ENCODE results near the gene KLK11. TPM values are rescaled to one million over a fixed set of nuclear protein-coding genes. Genes with fewer than 3 reads are reported as not detected.

The KLK11 gene
- total and polyA plus RNA-seq, 5 donors: 0.14 to 0.69 (median 0.50) TPM; not detected in 1

GRCh38 chr19:50982186-50982585 is 44.2 kb downstream of the KLK11 start:
- H3K9me3 ChIP-seq (ENCODE audit: control insufficient read depth, low read length): no peaks in the 10 kb centered on the region
- H3K4me1 ChIP-seq (ENCODE audit: control insufficient read depth, insufficient read depth, low read length): no peaks in the 10 kb centered on the region
- DNase-seq (no peak), ATAC-seq (no peak)
- H3K27me3 ChIP-seq (ENCODE audit: control insufficient read depth, insufficient read depth): peaks cover 2% of the 10 kb centered on the region
- no peak overlapping the region for H3K4me3 ChIP-seq (ENCODE audit: low read length)
- intact Hi-C loops (cut with DNase I): no loop called here
- 74% methylated on average over 4 of the region's 4 CpGs for WGBS
- no peak overlapping the region for H3K27ac ChIP-seq (ENCODE audit: low read length)

GRCh38 chr19:50981587-50982146 is 44.7 kb downstream of the KLK11 start:
- WGBS: 60% methylated on average over 11 of the region's 11 CpGs
- Histone ChIP-seq H3K27me3 (ENCODE audit: control insufficient read depth, insufficient read depth) (peaks cover 2% of the 10 kb centered on the region), H3K27ac (ENCODE audit: low read length) (no peak overlapping the region), H3K4me3 (ENCODE audit: low read length) (no peak overlapping the region), H3K4me1 (ENCODE audit: control insufficient read depth, insufficient read depth, low read length) (no peaks in the 10 kb centered on the region), H3K9me3 (ENCODE audit: control insufficient read depth, low read length) (no peaks in the 10 kb centered on the region)
- DNase-seq (no peak), ATAC-seq (no peak)
- intact Hi-C loops (cut with DNase I): no loop called here

GRCh38 chr19:50980208-50980607 is 46.2 kb downstream of the KLK11 start:
- ATAC-seq: no peak
- H3K9me3 ChIP-seq (ENCODE audit: control insufficient read depth, low read length): no peaks in the 10 kb centered on the region
- H3K27me3 ChIP-seq (ENCODE audit: control insufficient read depth, insufficient read depth): peaks cover 2% of the 10 kb centered on the region
- H3K4me1 ChIP-seq (ENCODE audit: control insufficient read depth, insufficient read depth, low read length): no peaks in the 10 kb centered on the region
- no peak for DNase-seq
- no peak overlapping the region for H3K4me3 ChIP-seq (ENCODE audit: low read length)
- intact Hi-C loops (cut with DNase I): no loop called here
- no peak overlapping the region for H3K27ac ChIP-seq (ENCODE audit: low read length)
- WGBS: 60% methylated on average over 13 of the region's 13 CpGs

GRCh38 chr19:50979758-50980157 is 46.7 kb downstream of the KLK11 start:
- DNase-seq (no peak), ATAC-seq (no peak)
- H3K9me3 ChIP-seq (ENCODE audit: control insufficient read depth, low read length): no peaks in the 10 kb centered on the region
- no peak overlapping the region for H3K4me3 ChIP-seq (ENCODE audit: low read length)
- intact Hi-C loops (cut with DNase I): no loop called here
- no peak overlapping the region for H3K27ac ChIP-seq (ENCODE audit: low read length)
- H3K27me3 ChIP-seq (ENCODE audit: control insufficient read depth, insufficient read depth): peaks cover 2% of the 10 kb centered on the region
- H3K4me1 ChIP-seq (ENCODE audit: control insufficient read depth, insufficient read depth, low read length): no peaks in the 10 kb centered on the region
- WGBS: 39% methylated on average over 8 of the region's 8 CpGs

GRCh38 chr19:50978772-50979390 is 47.5 kb downstream of the KLK11 start:
- DNase-seq: no peak
- no peaks in the 10 kb centered on the region for H3K9me3 ChIP-seq (ENCODE audit: control insufficient read depth, low read length)
- no peak overlapping the region for H3K4me3 ChIP-seq (ENCODE audit: low read length)
- intact Hi-C loops (cut with DNase I): no loop called here
- no peak for ATAC-seq
- H3K27ac ChIP-seq (ENCODE audit: low read length): no peak overlapping the region
- WGBS: 66% methylated on average over 5 of the region's 5 CpGs
- no peaks in the 10 kb centered on the region for H3K4me1 ChIP-seq (ENCODE audit: control insufficient read depth, insufficient read depth, low read length)
- peaks cover 2% of the 10 kb centered on the region for H3K27me3 ChIP-seq (ENCODE audit: control insufficient read depth, insufficient read depth)

- Histone ChIP-seq H3K4me3 (ENCODE audit: low read length) (no peak overlapping the region), H3K4me1 (ENCODE audit: control insufficient read depth, insufficient read depth, low read length) (no peaks in the 10 kb centered on the region), H3K27ac (ENCODE audit: low read length) (no peak overlapping the region), H3K9me3 (ENCODE audit: control insufficient read depth, low read length) (no peaks in the 10 kb centered on the region), H3K27me3 (ENCODE audit: control insufficient read depth, insufficient read depth) (no peaks in the 10 kb centered on the region)
- 58% methylated on average over 4 of the region's 4 CpGs for WGBS
- intact Hi-C loops (cut with DNase I): no loop called here
- no peak for ATAC-seq
- DNase-seq: no peak
These were observed 48.8 kb downstream of the KLK11 start for GRCh38 chr19:50977626-50978025.

- Histone ChIP-seq H3K9me3 (ENCODE audit: control insufficient read depth, low read length) (no peaks in the 10 kb centered on the region), H3K4me3 (ENCODE audit: low read length) (no peak overlapping the region), H3K27me3 (ENCODE audit: control insufficient read depth, insufficient read depth) (no peaks in the 10 kb centered on the region), H3K4me1 (ENCODE audit: control insufficient read depth, insufficient read depth, low read length) (no peaks in the 10 kb centered on the region), H3K27ac (ENCODE audit: low read length) (no peak overlapping the region)
- intact Hi-C loops (cut with DNase I): no loop called here
- ATAC-seq: no peak
- DNase-seq: no peak
- 23% methylated on average over 8 of the region's 8 CpGs for WGBS
These were observed 50.6 kb downstream of the KLK11 start for GRCh38 chr19:50975766-50976165.

GRCh38 chr19:50974702-50975556 is 51.5 kb downstream of the KLK11 start:
- no peak for ATAC-seq
- no peak overlapping the region for H3K27ac ChIP-seq (ENCODE audit: low read length)
- no peaks in the 10 kb centered on the region for H3K9me3 ChIP-seq (ENCODE audit: control insufficient read depth, low read length)
- no peaks in the 10 kb centered on the region for H3K27me3 ChIP-seq (ENCODE audit: control insufficient read depth, insufficient read depth)
- H3K4me1 ChIP-seq (ENCODE audit: control insufficient read depth, insufficient read depth, low read length): no peaks in the 10 kb centered on the region
- no peak overlapping the region for H3K4me3 ChIP-seq (ENCODE audit: low read length)
- no peak for DNase-seq
- intact Hi-C loops (cut with DNase I): no loop called here
- 51% methylated on average over 9 of the region's 9 CpGs for WGBS

- no peak overlapping the region for H3K27ac ChIP-seq (ENCODE audit: low read length)
- 82% methylated on average over 9 of the region's 9 CpGs for WGBS
These were observed 53.5 kb downstream of the KLK11 start for GRCh38 chr19:50972795-50973376.

More at GRCh38 chr19:50972795-50973376, 53.5 kb downstream of the KLK11 start:
- DNase-seq (no peak), ATAC-seq (no peak)
- Histone ChIP-seq H3K9me3 (ENCODE audit: control insufficient read depth, low read length) (no peaks in the 10 kb centered on the region), H3K27me3 (ENCODE audit: control insufficient read depth, insufficient read depth) (no peaks in the 10 kb centered on the region), H3K4me3 (ENCODE audit: low read length) (no peak overlapping the region), H3K4me1 (ENCODE audit: control insufficient read depth, insufficient read depth, low read length) (no peaks in the 10 kb centered on the region)
- intact Hi-C loops (cut with DNase I): no loop called here

All from right cardiac atrium (tissue), 5 donors.